ENCODE measurements around the gene RAPGEF6.

DNA sequence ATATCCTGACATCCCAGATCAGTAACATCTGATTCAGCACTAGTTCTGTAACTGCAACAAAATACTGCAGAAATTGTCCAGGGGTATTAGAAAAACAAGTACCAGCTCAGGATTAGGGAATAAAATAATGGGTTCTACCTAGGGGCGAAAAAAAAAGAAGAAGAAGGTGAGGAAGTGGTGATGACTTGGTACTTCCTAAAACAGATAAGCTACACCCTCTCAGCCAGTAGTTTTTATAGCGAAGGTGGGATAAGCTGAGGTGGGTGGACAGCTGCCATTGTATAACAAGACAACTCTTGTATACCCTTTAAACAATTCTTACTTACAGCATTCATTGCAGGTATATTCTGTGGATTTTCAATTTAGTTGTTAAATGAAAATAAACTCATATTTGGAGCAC, 19.1 kb downstream of the RAPGEF6 start:
- no peak for TF ChIP-seq CTCF (IDR thresholded peaks at IDR 0.05)
- no peak for TF ChIP-seq POLR2A (IDR thresholded peaks at IDR 0.05)

Measured in body of pancreas (tissue), 4 donors.